Right lobe of liver (tissue), 6 donors: ENCODE data around the gene MPZL2. TPM values are rescaled to one million over a fixed set of nuclear protein-coding genes. Genes with fewer than 3 reads are reported as not detected.

Source experiments
- ATAC-seq, 4 donors: fragments of 200-7000 bp; cut with Tn5 transposase; one replicate each; pipeline ENCODE4 v1.9.1; 2020; ENCODE audit warnings: mild to moderate bottlenecking in 4 of 4, moderate library complexity in 4 of 4
- DNase-seq, 3 donors: peaks; one replicate each; pipeline ENCODE4 v3.0.0-alpha.2; 2020
- H3K27ac ChIP-seq, 3 donors: fragments of 200-600 bp; one replicate each; pipeline ENCODE4 v1.8.0; 2022
- H3K27me3 ChIP-seq, 2 donors: fragments of 200-600 bp; one replicate each; pipeline ENCODE4 v1.8.0; 2022
- H3K36me3 ChIP-seq, 4 donors: fragments of 200-600 bp; sonication (generic) in 1 of 4; one replicate each; pipeline versions ENCODE4 v1.5.1 to v1.8.0; 2017 to 2022; ENCODE audit warnings: control low read depth in 1 of 4
- H3K4me1 ChIP-seq, 4 donors: fragments of 200-600 bp; sonication (generic) in 1 of 4; one replicate each; pipeline versions ENCODE4 v1.5.1 to v1.8.0; 2017 to 2022; ENCODE audit warnings: control low read depth in 1 of 4
- H3K4me3 ChIP-seq, 3 donors: fragments of 200-600 bp; one replicate each; pipeline ENCODE4 v1.8.0; 2022
- H3K9me3 ChIP-seq, 4 donors: fragments of 200-600 bp; sonication (generic) in 1 of 4; one replicate each; pipeline versions ENCODE4 v1.5.1 to v1.8.0; 2017 to 2022; ENCODE audit warnings: control low read depth in 1 of 4
- POLR2A ChIP-seq: fragments of 450-650 bp; IDR thresholded peaks from one replicate; pipeline ENCODE4 v1.6.1; 2017; ENCODE audit warnings: antibody characterized with exemption, mild to moderate bottlenecking
- WGBS: methylation state at CpG from one replicate; pipeline ENCODE4 v1.1.6; 2018; ENCODE audit warnings: low coverage, low lambda C conversion rate; ENCODE audit not compliant: insufficient coverage; ENCODE audit errors: missing lambda C conversion rate; 5-methylcytosine and 5-hydroxymethylcytosine counted together
- intact Hi-C, 2 donors: fragments of 100-400 bp; cut with DNase I; formaldehyde crosslinking; loops; one replicate each; pipeline versions ENCODE4 v1.11.2 to v1.14.1; 2022
- total RNA-seq, 6 experiments: library from RNA; depleted of rRNA in 2 of 6; stranded (reverse); fragments of >200 nt in 2 of 6; fragmentation: NEBNext Ultra II Directional in 3 of 6; extraction: Animal tissue kit (Norgen Biotek cat#: 25700) in 3 of 6; gene quantifications; one replicate each; pipeline versions ENCODE4 v1.1.0 to v1.2.4, GENCODE V29; 2016 to 2023
- TF ChIP-seq, protein P1 (sequence below), 4 donors: fragments of 200-600 bp in 3 of 4; fragments of 450-650 bp in 1 of 4; IDR thresholded peaks; one replicate each; pipeline versions ENCODE4 v1.5.1 to v1.8.0; 2016 to 2022; ENCODE audit warnings: antibody characterized with exemption in 4 of 4, mild to moderate bottlenecking in 2 of 4
- donor health status: DM: no; HTN: yes; CAD: no.
- donor health status: DM: no; HTN: no; CAD: no.
- donor health status: DM: no; HTN: no; CAD: no.
- donor health status: DM: no; HTN: yes; CAD: no.
- donor health status: DM: no; HTN: yes; CAD: no.

Gene MPZL2
- total RNA-seq, 6 experiments from 2014 or later, result 13.0 to 32.4 (median 21.2) TPM

GRCh38 chr11:118226296-118226695, 37.8 kb downstream of the MPZL2 start:
- Histone ChIP-seq H3K4me3 (no peak overlapping the region), H3K27ac (no peak overlapping the region), H3K4me1 (no peaks in the 10 kb centered on the region), H3K27me3 (no peaks in the 10 kb centered on the region), H3K9me3 (no peaks in the 10 kb centered on the region), H3K36me3 (no peaks in the 10 kb centered on the region)
- ATAC-seq (no peak), DNase-seq (no peak)
- no peak for TF ChIP-seq POLR2A
- TF ChIP-seq, protein P1, sequence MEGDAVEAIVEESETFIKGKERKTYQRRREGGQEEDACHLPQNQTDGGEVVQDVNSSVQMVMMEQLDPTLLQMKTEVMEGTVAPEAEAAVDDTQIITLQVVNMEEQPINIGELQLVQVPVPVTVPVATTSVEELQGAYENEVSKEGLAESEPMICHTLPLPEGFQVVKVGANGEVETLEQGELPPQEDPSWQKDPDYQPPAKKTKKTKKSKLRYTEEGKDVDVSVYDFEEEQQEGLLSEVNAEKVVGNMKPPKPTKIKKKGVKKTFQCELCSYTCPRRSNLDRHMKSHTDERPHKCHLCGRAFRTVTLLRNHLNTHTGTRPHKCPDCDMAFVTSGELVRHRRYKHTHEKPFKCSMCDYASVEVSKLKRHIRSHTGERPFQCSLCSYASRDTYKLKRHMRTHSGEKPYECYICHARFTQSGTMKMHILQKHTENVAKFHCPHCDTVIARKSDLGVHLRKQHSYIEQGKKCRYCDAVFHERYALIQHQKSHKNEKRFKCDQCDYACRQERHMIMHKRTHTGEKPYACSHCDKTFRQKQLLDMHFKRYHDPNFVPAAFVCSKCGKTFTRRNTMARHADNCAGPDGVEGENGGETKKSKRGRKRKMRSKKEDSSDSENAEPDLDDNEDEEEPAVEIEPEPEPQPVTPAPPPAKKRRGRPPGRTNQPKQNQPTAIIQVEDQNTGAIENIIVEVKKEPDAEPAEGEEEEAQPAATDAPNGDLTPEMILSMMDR (IDR thresholded peaks at IDR 0.05), result no peak
- intact Hi-C loops, result no loop called here
- WGBS, result 63% methylated on average over 7 of the region's 7 CpGs

- Histone ChIP-seq H3K4me1 (no peaks in the 10 kb centered on the region), H3K27me3 (no peaks in the 10 kb centered on the region), H3K4me3 (no peak within 1 kb of the TSS), H3K9me3 (no peaks in the 10 kb centered on the region), H3K27ac (peak within 1 kb of the TSS in 1 of 3 donors; percentile 50), H3K36me3 (no peaks in the 10 kb centered on the region)
- 57% methylated on average over 5 of the region's 6 CpGs for WGBS
- intact Hi-C loops, result no loop called here
- peak; percentile 37 to 55 (median 51) for ATAC-seq
- peak; percentile 44 for TF ChIP-seq POLR2A
- TF ChIP-seq, protein P1 (IDR thresholded peaks at IDR 0.05), result no peak
- DNase-seq, result no peak
These were observed 39.4 kb downstream of the MPZL2 start, which contains the start of gene JAML for GRCh38 chr11:118224511-118225188. JAML (minus strand) TSS chr11:118225011; CDS start chr11:118214866, 10,145 bp downstream.

DNA sequence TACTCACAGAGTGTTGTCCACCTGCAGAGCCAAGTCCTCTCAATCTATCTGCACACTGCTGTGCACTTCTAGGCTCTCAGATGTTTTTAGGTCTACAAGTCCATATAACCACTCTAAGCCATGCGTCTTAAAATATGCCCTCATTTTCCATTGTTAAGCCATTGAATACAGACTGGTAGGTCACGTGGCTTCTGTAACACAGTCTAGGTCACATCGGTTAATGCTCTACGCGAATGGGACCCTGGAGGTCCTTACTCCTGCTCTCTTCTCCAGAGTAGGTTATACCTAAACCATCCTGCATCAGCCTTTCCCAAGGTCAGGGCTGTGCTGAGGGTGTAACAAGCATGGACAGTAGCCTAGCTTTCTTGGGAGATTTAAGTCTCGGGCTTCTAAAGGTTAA, 40.1 kb downstream of the MPZL2 start:
- 92% methylated on average over 6 of the region's 6 CpGs for WGBS
- DNase-seq, result no peak
- H3K4me1 ChIP-seq, result no peaks in the 10 kb centered on the region
- ATAC-seq, result no peak
- no peak overlapping the region for H3K27ac ChIP-seq
- H3K9me3 ChIP-seq, result no peaks in the 10 kb centered on the region
- TF ChIP-seq, protein P1 (IDR thresholded peaks at IDR 0.05), result no peak
- TF ChIP-seq POLR2A, result no peak
- intact Hi-C loops, result no loop called here
- H3K27me3 ChIP-seq, result no peaks in the 10 kb centered on the region
- H3K4me3 ChIP-seq, result no peak overlapping the region
- no peaks in the 10 kb centered on the region for H3K36me3 ChIP-seq

DNA sequence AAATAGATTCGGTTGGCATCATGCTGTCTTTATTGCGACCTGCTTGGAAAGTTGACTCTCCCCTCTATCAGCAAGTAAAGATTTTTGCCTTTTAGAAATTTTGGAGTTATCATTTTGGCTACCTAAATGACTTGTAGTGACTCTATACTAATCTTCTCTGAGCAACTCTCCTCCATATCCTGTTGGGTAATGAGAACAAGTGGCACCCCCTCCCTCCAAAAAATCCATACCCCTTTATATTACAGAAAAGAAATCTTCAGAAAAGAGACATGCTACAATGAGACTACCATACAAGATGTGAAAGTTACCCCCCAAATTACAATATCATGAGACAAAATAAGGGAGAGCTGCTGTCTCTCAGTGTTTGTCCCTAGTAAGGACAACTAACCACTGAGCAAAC, 40.5 kb downstream of the MPZL2 start:
- Histone ChIP-seq H3K36me3 (no peaks in the 10 kb centered on the region), H3K4me3 (no peak overlapping the region), H3K27me3 (no peaks in the 10 kb centered on the region), H3K4me1 (no peaks in the 10 kb centered on the region), H3K27ac (no peak overlapping the region), H3K9me3 (no peaks in the 10 kb centered on the region)
- no peak for DNase-seq
- intact Hi-C loops, result no loop called here
- TF ChIP-seq, protein P1 (IDR thresholded peaks at IDR 0.05), result no peak
- TF ChIP-seq POLR2A, result no peak
- WGBS, result 35% methylated on average over 2 of the region's 2 CpGs
- ATAC-seq, result no peak
